ENCODE results near the gene ATP8A2. TPM values are rescaled to one million over a fixed set of nuclear protein-coding genes. Genes with fewer than 3 reads are reported as not detected.

Gene ATP8A2
- total and polyA plus RNA-seq, 2 of the 8 experiments (the other 6 are each of a cell fraction or from before 2014, with no cell fraction given) = 2.4 to 8.3 TPM

DNA sequence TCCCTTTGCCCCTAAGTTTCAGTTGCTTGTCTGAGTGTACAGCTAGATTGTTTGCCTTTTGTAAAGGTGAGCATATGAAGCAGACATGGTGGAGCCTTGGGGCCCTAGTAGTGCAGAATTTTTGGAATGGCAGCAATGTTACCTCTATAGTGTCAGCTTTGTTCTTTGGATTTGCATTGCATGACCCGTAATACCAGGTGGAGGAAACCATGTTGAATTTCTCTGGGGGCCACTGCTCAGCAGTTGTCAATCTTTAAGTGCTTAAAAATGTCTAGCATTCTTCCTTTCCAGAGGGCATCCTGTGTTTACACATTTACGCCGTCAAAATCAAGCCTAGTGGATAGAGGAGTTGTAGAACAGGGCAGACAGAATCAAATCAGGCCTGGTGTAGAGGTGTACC, 303.3 kb downstream of the ATP8A2 start (continued):
- TF ChIP-seq BCL11A (IDR thresholded peaks at IDR 0.05; ENCODE audit: low read depth in 2 of 2, low read length in 2 of 2) = no peak
- TF ChIP-seq GABPA (IDR thresholded peaks at IDR 0.05; ENCODE audit: borderline replicate concordance, insufficient read depth, low read length) = no peak
- no peak for TF ChIP-seq POLR2A (IDR thresholded peaks at IDR 0.05; ENCODE audit: control extremely low read depth in 1 of 2, low read depth in 2 of 2, low read length in 2 of 2)
- TF ChIP-seq EZH2 (IDR thresholded peaks at IDR 0.05; ENCODE audit: low read depth, low read length, severe bottlenecking) = no peak

Data from H1 (cell line).